Panc1 (cell line): ENCODE data around the gene RHEB. TPM values are rescaled to one million over a fixed set of nuclear protein-coding genes. Genes with fewer than 3 reads are reported as not detected.

ENCODE experiments used
- ATAC-seq: fragments of 200-7000 bp; cut with Tn5 transposase; 2 replicates; pipeline ENCODE4 v1.9.1; 2020; ENCODE audit warnings: mild to moderate bottlenecking, moderate library complexity
- BruUV-seq: library from RNA; stranded (reverse); fragments of 400-500 nt; replicated peaks from 2 replicates; lab custom pipeline; 2021; lab: Mats Ljungman, UMichigan
- CTCF ChIA-PET: fragments of 300-600 bp; sonication (Branson Sonifier 250); formaldehyde crosslinking; loops from one replicate; lab custom pipeline; 2022; ENCODE audit warnings: antibody characterized with exemption; lab: Charles Lee
- POLR2A ChIA-PET: fragments of 300-600 bp; sonication (Branson Sonifier 250); formaldehyde crosslinking; loops from one replicate; lab custom pipeline; 2022; ENCODE audit warnings: antibody characterized with exemption; lab: Charles Lee
- DNase-seq: peaks from one replicate; pipeline ENCODE4 v3.0.0-alpha.2; 2010; ENCODE audit warnings: low read depth, low spot score
- H3K27ac ChIP-seq: 2 replicates; pipeline ENCODE4 v1.5.1; 2011; ENCODE audit warnings: mild to moderate bottlenecking, low read length, inconsistent platforms
- H3K27me3 ChIP-seq: fragments of 200-500 bp; sonication (Bioruptor generic); 2 replicates; pipeline ENCODE4 v1.6.0; 2014; ENCODE audit warnings: low read length, inconsistent platforms; ENCODE audit not compliant: control insufficient read depth, insufficient read depth
- H3K36me3 ChIP-seq: fragments of 200-500 bp; sonication (Bioruptor generic); 2 replicates; pipeline ENCODE4 v1.5.1; 2014; ENCODE audit warnings: inconsistent platforms, mild to moderate bottlenecking, low read length, moderate library complexity; ENCODE audit not compliant: control insufficient read depth, insufficient read depth
- H3K4me1 ChIP-seq: 2 replicates; pipeline ENCODE4 v1.5.1; 2011; ENCODE audit warnings: inconsistent platforms, mild to moderate bottlenecking, low read length, moderate library complexity; ENCODE audit not compliant: control insufficient read depth, insufficient read depth
- H3K4me3 ChIP-seq, 2 experiments: 2 replicates each; pipeline ENCODE4 v1.5.1; 2011 to 2012; ENCODE audit warnings: low read depth in 2 of 2, low read length in 2 of 2, mild to moderate bottlenecking in 2 of 2, inconsistent platforms in 1 of 2, moderate library complexity in 1 of 2
- H3K9me3 ChIP-seq: fragments of 200-500 bp; sonication (Bioruptor generic); 2 replicates; pipeline ENCODE4 v1.5.1; 2014; ENCODE audit warnings: low read depth, mild to moderate bottlenecking, inconsistent platforms, low read length, moderate library complexity; ENCODE audit not compliant: control insufficient read depth, insufficient read depth
- POLR2AphosphoS5 ChIP-seq: IDR thresholded peaks from 2 replicates; pipeline ENCODE4 v1.6.1; 2012; ENCODE audit warnings: mild to moderate bottlenecking, low read depth, low read length, moderate library complexity
- SIN3A ChIP-seq: IDR thresholded peaks from 2 replicates; pipeline ENCODE4 v1.6.1; 2012; ENCODE audit warnings: low read depth, mild to moderate bottlenecking, low read length, moderate library complexity, borderline replicate concordance; ENCODE audit not compliant: insufficient read depth
- TCF7L2 ChIP-seq: IDR thresholded peaks from 2 replicates; pipeline ENCODE4 v1.6.1; 2011; ENCODE audit warnings: mild to moderate bottlenecking, low read depth, low read length, inconsistent platforms
- in situ Hi-C: cut with HindIII; loops from 2 replicates; pipeline ENCODE4 v1.10.0; 2016; ENCODE audit warnings: low sequenced_read_pairs, low pct_unique_long_range_greater_than_20kb
- intact Hi-C: fragments of 100-400 bp; cut with micrococcal nuclease; formaldehyde crosslinking; loops from one replicate; pipeline ENCODE4 v1.10.0; 2022; ENCODE audit not compliant: unreplicated experiment
- total RNA-seq: library from RNA; stranded (reverse); gene quantifications from one replicate; pipeline ENCODE4 v1.2.1, GENCODE V29; 2021; ENCODE audit not compliant: unreplicated experiment
- TF ChIP-seq, protein P1 (sequence below), 2 experiments: IDR thresholded peaks; 2 replicates each; pipeline ENCODE4 v1.6.1; 2011 to 2012; ENCODE audit warnings: low read depth in 2 of 2, control low read depth in 1 of 2, low read length in 1 of 2, mild to moderate bottlenecking in 1 of 2, moderate library complexity in 1 of 2; ENCODE audit not compliant: insufficient read depth in 1 of 2
- TF ChIP-seq, protein P2 (sequence below): fragments of 450-650 bp; IDR thresholded peaks from 2 replicates; pipeline ENCODE4 v1.5.1; 2017; ENCODE audit warnings: mild to moderate bottlenecking

RHEB gene
- total RNA-seq, 1 experiment from 2014 or later: 259 TPM

DNA sequence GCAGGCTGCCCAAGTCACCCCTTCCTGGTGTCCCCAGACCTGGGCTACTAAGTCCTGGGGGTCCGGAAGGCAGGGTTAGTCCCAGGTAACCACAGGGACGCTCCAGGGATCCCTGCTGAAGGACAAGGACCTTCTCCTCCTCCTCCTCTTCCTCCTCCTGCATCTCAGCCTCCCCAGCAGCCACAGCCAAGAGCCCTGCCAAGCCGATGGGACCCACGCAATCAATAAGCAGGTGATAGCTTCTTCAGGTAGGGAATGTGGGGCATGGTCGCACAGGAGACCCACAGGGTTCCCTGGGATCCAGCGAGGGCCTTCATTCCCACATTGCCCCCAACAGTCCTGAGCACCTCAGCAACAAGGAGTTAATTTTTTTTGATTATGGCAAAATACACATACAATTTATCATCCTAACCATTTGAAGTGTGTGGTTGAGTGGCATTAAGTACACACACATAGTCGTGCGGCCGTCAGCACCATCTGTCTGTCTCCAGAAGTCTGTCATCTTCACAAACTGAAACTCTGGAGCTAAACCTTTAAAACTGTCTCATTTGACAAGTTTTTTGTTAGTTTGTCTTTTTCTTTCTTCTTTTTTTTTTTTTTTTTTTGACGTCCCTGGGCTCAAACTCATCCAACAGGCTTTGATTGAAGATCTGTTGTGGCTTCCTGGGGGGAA lies 91.9 kb downstream of the RHEB start:
- POLR2A ChIA-PET: no interaction called here
- peaks cover 42% of the 10 kb centered on the region for H3K4me1 ChIP-seq
- CTCF ChIA-PET: interaction anchor here (0.6 kb wide), 1 partner anchor 55 kb away, joined by 5 read pairs; no protein-coding TSS in a partner anchor

DNA sequence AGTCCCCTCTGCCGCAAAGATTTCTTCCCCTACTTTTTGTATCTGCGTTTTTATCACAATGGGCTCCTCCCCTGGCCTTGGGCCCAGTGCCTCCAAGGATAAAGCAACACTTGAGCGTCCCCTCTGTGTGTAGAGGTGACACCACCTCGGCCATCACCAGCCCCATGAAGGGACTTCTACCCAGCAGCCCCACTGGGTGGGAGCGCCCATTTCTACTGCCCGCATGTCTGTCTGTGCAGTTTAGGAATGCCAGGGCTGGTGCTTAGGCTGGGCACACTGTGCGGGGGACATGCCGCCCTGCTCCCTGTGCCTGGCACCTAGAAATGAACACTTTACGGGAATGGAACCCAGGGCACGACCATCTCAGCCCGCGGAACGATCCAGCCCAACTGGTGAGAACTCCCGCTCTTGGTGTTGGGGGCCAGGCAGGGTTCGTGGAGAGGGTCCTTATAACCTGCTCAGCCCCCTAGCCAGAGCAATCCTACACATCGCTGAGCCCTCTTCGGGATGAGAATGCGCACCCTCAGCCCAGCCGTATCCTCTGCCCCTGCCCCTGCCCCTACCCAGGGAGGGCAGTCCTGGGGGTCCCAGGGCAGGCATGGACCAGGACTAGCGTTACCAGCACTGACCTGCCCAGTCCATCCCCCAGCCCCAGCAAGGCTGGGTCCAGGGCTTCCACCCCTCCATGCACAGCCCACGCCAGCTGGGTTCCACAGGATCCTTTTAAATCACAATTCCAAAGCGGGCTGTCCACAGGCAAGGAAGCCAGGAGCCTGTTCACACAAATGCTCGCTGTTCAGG lies 92.6 kb downstream of the RHEB start:
- Histone ChIP-seq H3K4me3 (no peak overlapping the region), H3K27me3 (no peaks in the 10 kb centered on the region), H3K27ac (peak overlapping the region; percentile 81), H3K36me3 (no peaks in the 10 kb centered on the region), H3K9me3 (peaks cover 6% of the 10 kb centered on the region; the same call in 1 of the 2 replicates), H3K4me1 (peaks cover 42% of the 10 kb centered on the region)
- ChIA-PET POLR2A (no interaction called here), CTCF (no interaction called here)
- TF ChIP-seq TCF7L2 (no peak; the same call in 1 of the 2 replicates), SIN3A (no peak), POLR2AphosphoS5 (no peak)
- TF ChIP-seq, protein P1, sequence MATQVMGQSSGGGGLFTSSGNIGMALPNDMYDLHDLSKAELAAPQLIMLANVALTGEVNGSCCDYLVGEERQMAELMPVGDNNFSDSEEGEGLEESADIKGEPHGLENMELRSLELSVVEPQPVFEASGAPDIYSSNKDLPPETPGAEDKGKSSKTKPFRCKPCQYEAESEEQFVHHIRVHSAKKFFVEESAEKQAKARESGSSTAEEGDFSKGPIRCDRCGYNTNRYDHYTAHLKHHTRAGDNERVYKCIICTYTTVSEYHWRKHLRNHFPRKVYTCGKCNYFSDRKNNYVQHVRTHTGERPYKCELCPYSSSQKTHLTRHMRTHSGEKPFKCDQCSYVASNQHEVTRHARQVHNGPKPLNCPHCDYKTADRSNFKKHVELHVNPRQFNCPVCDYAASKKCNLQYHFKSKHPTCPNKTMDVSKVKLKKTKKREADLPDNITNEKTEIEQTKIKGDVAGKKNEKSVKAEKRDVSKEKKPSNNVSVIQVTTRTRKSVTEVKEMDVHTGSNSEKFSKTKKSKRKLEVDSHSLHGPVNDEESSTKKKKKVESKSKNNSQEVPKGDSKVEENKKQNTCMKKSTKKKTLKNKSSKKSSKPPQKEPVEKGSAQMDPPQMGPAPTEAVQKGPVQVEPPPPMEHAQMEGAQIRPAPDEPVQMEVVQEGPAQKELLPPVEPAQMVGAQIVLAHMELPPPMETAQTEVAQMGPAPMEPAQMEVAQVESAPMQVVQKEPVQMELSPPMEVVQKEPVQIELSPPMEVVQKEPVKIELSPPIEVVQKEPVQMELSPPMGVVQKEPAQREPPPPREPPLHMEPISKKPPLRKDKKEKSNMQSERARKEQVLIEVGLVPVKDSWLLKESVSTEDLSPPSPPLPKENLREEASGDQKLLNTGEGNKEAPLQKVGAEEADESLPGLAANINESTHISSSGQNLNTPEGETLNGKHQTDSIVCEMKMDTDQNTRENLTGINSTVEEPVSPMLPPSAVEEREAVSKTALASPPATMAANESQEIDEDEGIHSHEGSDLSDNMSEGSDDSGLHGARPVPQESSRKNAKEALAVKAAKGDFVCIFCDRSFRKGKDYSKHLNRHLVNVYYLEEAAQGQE (IDR thresholded peaks at IDR 0.05; ENCODE audit: insufficient read depth in 1 of 2, low read depth in 2 of 2, low read length in 1 of 2): no peak
- DNase-seq (no peak), ATAC-seq (no peak)
- in situ Hi-C loops: no loop called here
- intact Hi-C loops: no loop called here
- BruUV-seq: no TSS peak

More for the DNA sequence above, 91.9 kb downstream of the RHEB start:
- intact Hi-C loops: no loop called here
- no peak for ATAC-seq
- no peak for TF ChIP-seq SIN3A
- TF ChIP-seq POLR2AphosphoS5: no peak
- TF ChIP-seq, protein P1 (IDR thresholded peaks at IDR 0.05; ENCODE audit: insufficient read depth in 1 of 2, low read depth in 2 of 2, low read length in 1 of 2): no peak
- TF ChIP-seq, protein P2, sequence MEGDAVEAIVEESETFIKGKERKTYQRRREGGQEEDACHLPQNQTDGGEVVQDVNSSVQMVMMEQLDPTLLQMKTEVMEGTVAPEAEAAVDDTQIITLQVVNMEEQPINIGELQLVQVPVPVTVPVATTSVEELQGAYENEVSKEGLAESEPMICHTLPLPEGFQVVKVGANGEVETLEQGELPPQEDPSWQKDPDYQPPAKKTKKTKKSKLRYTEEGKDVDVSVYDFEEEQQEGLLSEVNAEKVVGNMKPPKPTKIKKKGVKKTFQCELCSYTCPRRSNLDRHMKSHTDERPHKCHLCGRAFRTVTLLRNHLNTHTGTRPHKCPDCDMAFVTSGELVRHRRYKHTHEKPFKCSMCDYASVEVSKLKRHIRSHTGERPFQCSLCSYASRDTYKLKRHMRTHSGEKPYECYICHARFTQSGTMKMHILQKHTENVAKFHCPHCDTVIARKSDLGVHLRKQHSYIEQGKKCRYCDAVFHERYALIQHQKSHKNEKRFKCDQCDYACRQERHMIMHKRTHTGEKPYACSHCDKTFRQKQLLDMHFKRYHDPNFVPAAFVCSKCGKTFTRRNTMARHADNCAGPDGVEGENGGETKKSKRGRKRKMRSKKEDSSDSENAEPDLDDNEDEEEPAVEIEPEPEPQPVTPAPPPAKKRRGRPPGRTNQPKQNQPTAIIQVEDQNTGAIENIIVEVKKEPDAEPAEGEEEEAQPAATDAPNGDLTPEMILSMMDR: no peak
- no peak for TF ChIP-seq TCF7L2
- H3K27ac ChIP-seq: peak overlapping the region; percentile 74
- no peak overlapping the region for H3K4me3 ChIP-seq
- BruUV-seq: no TSS peak
- in situ Hi-C loops: no loop called here
- no peaks in the 10 kb centered on the region for H3K36me3 ChIP-seq
- H3K27me3 ChIP-seq: no peaks in the 10 kb centered on the region
- no peaks in the 10 kb centered on the region for H3K9me3 ChIP-seq
- no peak for DNase-seq
